ENCODE measurements around the gene ANKLE2.

- TF ChIP-seq POLR2AphosphoS5 (IDR thresholded peaks at IDR 0.05) (no peak), CTCF (IDR thresholded peaks at IDR 0.05) (no peak), POLR2A (IDR thresholded peaks at IDR 0.05) (no peak)
Measured at GRCh38 chr12:132695431-132695830, 66.2 kb downstream of the ANKLE2 start.

Data from breast epithelium (tissue), 3 donors.